Measurements from ENCODE around the gene GAGE12H. TPM values are rescaled to one million over a fixed set of nuclear protein-coding genes. Genes with fewer than 3 reads are reported as not detected.

The GAGE12H gene
- polyA plus RNA-seq, 1 of the 3 experiments (the other 2 are of a cell fraction): not detected

DNA sequence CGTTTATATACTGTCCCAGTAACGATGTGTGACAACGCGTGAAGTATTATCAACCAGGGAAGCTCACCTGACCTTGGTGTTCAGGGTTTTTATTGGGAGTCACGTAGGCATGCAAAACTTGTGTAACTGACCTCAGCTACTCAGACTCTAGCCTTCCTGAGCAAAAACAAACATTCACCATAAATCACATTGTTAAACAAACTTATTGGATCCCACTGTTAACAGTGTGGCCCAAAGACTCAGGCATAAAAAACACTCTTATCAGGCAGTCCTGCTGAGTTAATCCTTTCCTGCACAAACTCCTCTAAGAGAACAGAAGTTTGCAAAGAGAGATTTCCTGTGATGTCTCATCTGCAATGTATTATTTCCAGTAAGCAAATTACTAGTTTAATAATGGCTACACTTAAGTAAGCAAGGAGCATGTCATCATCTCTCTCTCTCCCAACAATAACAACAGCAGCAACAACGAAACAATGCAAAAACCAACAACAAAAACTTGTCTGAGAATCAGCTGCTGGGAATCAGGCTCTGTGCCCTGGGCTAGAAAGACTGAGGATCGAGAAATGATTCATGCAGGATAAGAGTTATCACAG, 31.1 kb downstream of the GAGE12H start:
- Histone ChIP-seq H3K9me2 (no peaks in the 10 kb centered on the region), H3K27ac (ENCODE audit: low read depth in 2 of 2, low read length in 1 of 2) (no peak overlapping the region), H3K36me3 (replicated peaks in 1 of 2; ENCODE audit: control insufficient read depth in 1 of 2, insufficient read depth in 2 of 2, low read length in 1 of 2) (no peaks in the 10 kb centered on the region), H3K9ac (no peak overlapping the region), H3K4me2 (no peak overlapping the region), H3K4me3 (ENCODE audit: low read depth in 2 of 2, low read length in 1 of 2) (no peak overlapping the region), H3F3A (replicated peaks; ENCODE audit: insufficient read depth) (no peaks in the 10 kb centered on the region), H3K9me3 (no peaks in the 10 kb centered on the region), H3K4me1 (ENCODE audit: control insufficient read depth in 1 of 2, insufficient read depth in 2 of 2, low read depth in 1 of 2, low read length in 1 of 2) (no peaks in the 10 kb centered on the region), H2AFZ (ENCODE audit: low read depth) (no peak overlapping the region), H3K79me2 (ENCODE audit: insufficient read depth) (no peaks in the 10 kb centered on the region), H3K27me3 (ENCODE audit: insufficient read depth) (peaks cover 11% of the 10 kb centered on the region; the same call in 1 of the 2 replicates), H4K20me1 (ENCODE audit: insufficient read depth) (no peaks in the 10 kb centered on the region)
- no peak for TF ChIP-seq EP300 (IDR thresholded peaks at IDR 0.05; ENCODE audit: borderline replicate concordance in 1 of 2, low read depth in 1 of 2, low read length in 1 of 2)
- TF ChIP-seq, protein P1, sequence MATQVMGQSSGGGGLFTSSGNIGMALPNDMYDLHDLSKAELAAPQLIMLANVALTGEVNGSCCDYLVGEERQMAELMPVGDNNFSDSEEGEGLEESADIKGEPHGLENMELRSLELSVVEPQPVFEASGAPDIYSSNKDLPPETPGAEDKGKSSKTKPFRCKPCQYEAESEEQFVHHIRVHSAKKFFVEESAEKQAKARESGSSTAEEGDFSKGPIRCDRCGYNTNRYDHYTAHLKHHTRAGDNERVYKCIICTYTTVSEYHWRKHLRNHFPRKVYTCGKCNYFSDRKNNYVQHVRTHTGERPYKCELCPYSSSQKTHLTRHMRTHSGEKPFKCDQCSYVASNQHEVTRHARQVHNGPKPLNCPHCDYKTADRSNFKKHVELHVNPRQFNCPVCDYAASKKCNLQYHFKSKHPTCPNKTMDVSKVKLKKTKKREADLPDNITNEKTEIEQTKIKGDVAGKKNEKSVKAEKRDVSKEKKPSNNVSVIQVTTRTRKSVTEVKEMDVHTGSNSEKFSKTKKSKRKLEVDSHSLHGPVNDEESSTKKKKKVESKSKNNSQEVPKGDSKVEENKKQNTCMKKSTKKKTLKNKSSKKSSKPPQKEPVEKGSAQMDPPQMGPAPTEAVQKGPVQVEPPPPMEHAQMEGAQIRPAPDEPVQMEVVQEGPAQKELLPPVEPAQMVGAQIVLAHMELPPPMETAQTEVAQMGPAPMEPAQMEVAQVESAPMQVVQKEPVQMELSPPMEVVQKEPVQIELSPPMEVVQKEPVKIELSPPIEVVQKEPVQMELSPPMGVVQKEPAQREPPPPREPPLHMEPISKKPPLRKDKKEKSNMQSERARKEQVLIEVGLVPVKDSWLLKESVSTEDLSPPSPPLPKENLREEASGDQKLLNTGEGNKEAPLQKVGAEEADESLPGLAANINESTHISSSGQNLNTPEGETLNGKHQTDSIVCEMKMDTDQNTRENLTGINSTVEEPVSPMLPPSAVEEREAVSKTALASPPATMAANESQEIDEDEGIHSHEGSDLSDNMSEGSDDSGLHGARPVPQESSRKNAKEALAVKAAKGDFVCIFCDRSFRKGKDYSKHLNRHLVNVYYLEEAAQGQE (IDR thresholded peaks at IDR 0.05; ENCODE audit: low read depth, low read length): no peak
- TF ChIP-seq FOXM1 (IDR thresholded peaks at IDR 0.05; ENCODE audit: low read depth): no peak
- no peak for TF ChIP-seq USF2 (IDR thresholded peaks at IDR 0.05; ENCODE audit: borderline replicate concordance, low read depth, low read length)
- no peak for TF ChIP-seq NFIC (IDR thresholded peaks at IDR 0.05; ENCODE audit: borderline replicate concordance)
- TF ChIP-seq NRF1 (IDR thresholded peaks at IDR 0.05; ENCODE audit: low read depth, low read length): no peak
- no peak for TF ChIP-seq FOXJ3 (CRISPR knock-in tag; IDR thresholded peaks at IDR 0.05)
- no peak for TF ChIP-seq TEAD4 (IDR thresholded peaks at IDR 0.05; ENCODE audit: borderline replicate concordance, insufficient read depth)
- TF ChIP-seq, protein P2, sequence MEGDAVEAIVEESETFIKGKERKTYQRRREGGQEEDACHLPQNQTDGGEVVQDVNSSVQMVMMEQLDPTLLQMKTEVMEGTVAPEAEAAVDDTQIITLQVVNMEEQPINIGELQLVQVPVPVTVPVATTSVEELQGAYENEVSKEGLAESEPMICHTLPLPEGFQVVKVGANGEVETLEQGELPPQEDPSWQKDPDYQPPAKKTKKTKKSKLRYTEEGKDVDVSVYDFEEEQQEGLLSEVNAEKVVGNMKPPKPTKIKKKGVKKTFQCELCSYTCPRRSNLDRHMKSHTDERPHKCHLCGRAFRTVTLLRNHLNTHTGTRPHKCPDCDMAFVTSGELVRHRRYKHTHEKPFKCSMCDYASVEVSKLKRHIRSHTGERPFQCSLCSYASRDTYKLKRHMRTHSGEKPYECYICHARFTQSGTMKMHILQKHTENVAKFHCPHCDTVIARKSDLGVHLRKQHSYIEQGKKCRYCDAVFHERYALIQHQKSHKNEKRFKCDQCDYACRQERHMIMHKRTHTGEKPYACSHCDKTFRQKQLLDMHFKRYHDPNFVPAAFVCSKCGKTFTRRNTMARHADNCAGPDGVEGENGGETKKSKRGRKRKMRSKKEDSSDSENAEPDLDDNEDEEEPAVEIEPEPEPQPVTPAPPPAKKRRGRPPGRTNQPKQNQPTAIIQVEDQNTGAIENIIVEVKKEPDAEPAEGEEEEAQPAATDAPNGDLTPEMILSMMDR (IDR thresholded peaks at IDR 0.05): no peak
- TF ChIP-seq CHD2 (IDR thresholded peaks at IDR 0.05; ENCODE audit: low read length, partially characterized antibody): no peak
- TF ChIP-seq SIN3A (IDR thresholded peaks at IDR 0.05; ENCODE audit: borderline replicate concordance, low read depth, low read length): no peak
- TF ChIP-seq, protein P3, sequence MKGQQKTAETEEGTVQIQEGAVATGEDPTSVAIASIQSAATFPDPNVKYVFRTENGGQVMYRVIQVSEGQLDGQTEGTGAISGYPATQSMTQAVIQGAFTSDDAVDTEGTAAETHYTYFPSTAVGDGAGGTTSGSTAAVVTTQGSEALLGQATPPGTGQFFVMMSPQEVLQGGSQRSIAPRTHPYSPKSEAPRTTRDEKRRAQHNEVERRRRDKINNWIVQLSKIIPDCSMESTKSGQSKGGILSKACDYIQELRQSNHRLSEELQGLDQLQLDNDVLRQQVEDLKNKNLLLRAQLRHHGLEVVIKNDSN (IDR thresholded peaks at IDR 0.05; ENCODE audit: borderline replicate concordance, low read depth): no peak
- no peak for TF ChIP-seq RFX5 (IDR thresholded peaks at IDR 0.05; ENCODE audit: low read length)
- no peak for TF ChIP-seq YY1 (IDR thresholded peaks at IDR 0.05; ENCODE audit: low read depth)
- no peak for TF ChIP-seq MXI1 (IDR thresholded peaks at IDR 0.05; ENCODE audit: low read depth, low read length)
- no peak for TF ChIP-seq TAF1 (IDR thresholded peaks at IDR 0.05; ENCODE audit: borderline replicate concordance, low read depth, low read length)
- TF ChIP-seq, protein P4, sequence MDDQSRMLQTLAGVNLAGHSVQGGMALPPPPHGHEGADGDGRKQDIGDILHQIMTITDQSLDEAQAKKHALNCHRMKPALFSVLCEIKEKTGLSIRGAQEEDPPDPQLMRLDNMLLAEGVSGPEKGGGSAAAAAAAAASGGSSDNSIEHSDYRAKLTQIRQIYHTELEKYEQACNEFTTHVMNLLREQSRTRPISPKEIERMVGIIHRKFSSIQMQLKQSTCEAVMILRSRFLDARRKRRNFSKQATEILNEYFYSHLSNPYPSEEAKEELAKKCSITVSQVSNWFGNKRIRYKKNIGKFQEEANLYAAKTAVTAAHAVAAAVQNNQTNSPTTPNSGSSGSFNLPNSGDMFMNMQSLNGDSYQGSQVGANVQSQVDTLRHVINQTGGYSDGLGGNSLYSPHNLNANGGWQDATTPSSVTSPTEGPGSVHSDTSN (IDR thresholded peaks at IDR 0.05): no peak
- no peak for TF ChIP-seq SMC3 (IDR thresholded peaks at IDR 0.05; ENCODE audit: low read depth, low read length)
- no peak for TF ChIP-seq RCOR1 (IDR thresholded peaks at IDR 0.05; ENCODE audit: low read length)
- POLR2A ChIA-PET: no interaction called here
- under 1% methylated on average over 7 of the region's 7 CpGs for WGBS (ENCODE audit: low lambda C conversion rate)
- no peak for DNase-seq
- CTCF ChIA-PET: no interaction called here
